IMR-90 (cell line): ENCODE results near the gene ERVW-1.

Experiments used
- BHLHE40 ChIP-seq: fragments of 150-350 bp; IDR thresholded peaks from 2 replicates; pipeline ENCODE4 v1.6.1; 2016; ENCODE audit warnings: mild to moderate bottlenecking, low read depth, low read length
- MAFK ChIP-seq: IDR thresholded peaks from 2 replicates; pipeline ENCODE4 v1.6.1; 2012; ENCODE audit warnings: low read depth, low read length, improper control_type of control experiment
- MXI1 ChIP-seq: IDR thresholded peaks from 2 replicates; pipeline ENCODE4 v1.6.1; 2012; ENCODE audit warnings: low read depth, mild to moderate bottlenecking, low read length, moderate library complexity, borderline replicate concordance
- POLR2A ChIP-seq: IDR thresholded peaks from 2 replicates; pipeline ENCODE4 v1.6.1; 2012; ENCODE audit warnings: mild to moderate bottlenecking, low read depth, low read length
- RAD21 ChIP-seq: IDR thresholded peaks from 2 replicates; pipeline ENCODE4 v1.6.1; 2012; ENCODE audit warnings: low read length, improper control_type of control experiment
- RFX5 ChIP-seq: IDR thresholded peaks from 2 replicates; pipeline ENCODE4 v1.8.0; 2012; ENCODE audit warnings: low read depth, mild to moderate bottlenecking, low read length, moderate library complexity
- TF ChIP-seq, protein P1 (sequence below): conservative IDR thresholded peaks from 2 replicates; pipeline ENCODE4 v1.5.1; 2012; ENCODE audit warnings: mild to moderate bottlenecking, low read depth, low read length, improper control_type of control experiment
- TF ChIP-seq, protein P2 (sequence below): fragments of 150-350 bp; IDR thresholded peaks from 2 replicates; pipeline ENCODE4 v1.6.1; 2017; ENCODE audit warnings: mild to moderate bottlenecking, antibody characterized with exemption, low read length, low read depth
- TF ChIP-seq, protein P3 (sequence below): fragments of 150-350 bp; IDR thresholded peaks from 2 replicates; pipeline ENCODE4 v1.6.1; 2016; ENCODE audit warnings: low read depth, mild to moderate bottlenecking, low read length, moderate library complexity, borderline replicate concordance

DNA sequence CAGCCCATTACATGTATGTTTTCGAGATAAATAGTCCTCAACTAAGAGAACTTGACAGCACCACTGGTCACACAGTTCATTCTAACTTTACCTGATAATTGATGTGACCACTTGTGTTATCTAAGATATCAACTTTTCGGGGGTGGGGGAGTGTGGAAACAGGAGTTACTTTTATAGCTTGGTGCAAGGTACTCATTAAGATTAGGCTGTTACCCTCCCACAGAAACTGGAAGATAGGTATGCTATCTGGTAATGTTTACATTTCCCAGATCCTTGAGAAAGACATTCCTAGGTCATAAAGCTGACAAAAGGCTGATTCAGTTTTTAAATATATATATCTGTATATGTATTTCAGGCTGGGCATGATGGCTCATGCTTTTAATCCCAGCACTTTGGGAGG is 11.1 kb downstream of the ERVW-1 start:
- TF ChIP-seq, protein P1, sequence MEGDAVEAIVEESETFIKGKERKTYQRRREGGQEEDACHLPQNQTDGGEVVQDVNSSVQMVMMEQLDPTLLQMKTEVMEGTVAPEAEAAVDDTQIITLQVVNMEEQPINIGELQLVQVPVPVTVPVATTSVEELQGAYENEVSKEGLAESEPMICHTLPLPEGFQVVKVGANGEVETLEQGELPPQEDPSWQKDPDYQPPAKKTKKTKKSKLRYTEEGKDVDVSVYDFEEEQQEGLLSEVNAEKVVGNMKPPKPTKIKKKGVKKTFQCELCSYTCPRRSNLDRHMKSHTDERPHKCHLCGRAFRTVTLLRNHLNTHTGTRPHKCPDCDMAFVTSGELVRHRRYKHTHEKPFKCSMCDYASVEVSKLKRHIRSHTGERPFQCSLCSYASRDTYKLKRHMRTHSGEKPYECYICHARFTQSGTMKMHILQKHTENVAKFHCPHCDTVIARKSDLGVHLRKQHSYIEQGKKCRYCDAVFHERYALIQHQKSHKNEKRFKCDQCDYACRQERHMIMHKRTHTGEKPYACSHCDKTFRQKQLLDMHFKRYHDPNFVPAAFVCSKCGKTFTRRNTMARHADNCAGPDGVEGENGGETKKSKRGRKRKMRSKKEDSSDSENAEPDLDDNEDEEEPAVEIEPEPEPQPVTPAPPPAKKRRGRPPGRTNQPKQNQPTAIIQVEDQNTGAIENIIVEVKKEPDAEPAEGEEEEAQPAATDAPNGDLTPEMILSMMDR = no peak
- TF ChIP-seq MAFK = no peak
- no peak for TF ChIP-seq RAD21
- TF ChIP-seq POLR2A = no peak
- TF ChIP-seq RFX5 = no peak
- TF ChIP-seq, protein P2, sequence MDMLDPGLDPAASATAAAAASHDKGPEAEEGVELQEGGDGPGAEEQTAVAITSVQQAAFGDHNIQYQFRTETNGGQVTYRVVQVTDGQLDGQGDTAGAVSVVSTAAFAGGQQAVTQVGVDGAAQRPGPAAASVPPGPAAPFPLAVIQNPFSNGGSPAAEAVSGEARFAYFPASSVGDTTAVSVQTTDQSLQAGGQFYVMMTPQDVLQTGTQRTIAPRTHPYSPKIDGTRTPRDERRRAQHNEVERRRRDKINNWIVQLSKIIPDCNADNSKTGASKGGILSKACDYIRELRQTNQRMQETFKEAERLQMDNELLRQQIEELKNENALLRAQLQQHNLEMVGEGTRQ = no peak
- TF ChIP-seq MXI1 = no peak
- TF ChIP-seq, protein P3, sequence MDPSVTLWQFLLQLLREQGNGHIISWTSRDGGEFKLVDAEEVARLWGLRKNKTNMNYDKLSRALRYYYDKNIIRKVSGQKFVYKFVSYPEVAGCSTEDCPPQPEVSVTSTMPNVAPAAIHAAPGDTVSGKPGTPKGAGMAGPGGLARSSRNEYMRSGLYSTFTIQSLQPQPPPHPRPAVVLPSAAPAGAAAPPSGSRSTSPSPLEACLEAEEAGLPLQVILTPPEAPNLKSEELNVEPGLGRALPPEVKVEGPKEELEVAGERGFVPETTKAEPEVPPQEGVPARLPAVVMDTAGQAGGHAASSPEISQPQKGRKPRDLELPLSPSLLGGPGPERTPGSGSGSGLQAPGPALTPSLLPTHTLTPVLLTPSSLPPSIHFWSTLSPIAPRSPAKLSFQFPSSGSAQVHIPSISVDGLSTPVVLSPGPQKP = no peak
- no peak for TF ChIP-seq BHLHE40
